HEK293 (cell line): ENCODE measurements around the gene PRDM15.

ENCODE experiments used
- YY2 ChIP-seq: fragments of 450-650 bp; formaldehyde crosslinking; IDR thresholded peaks from 2 replicates; pipeline ENCODE4 v1.5.1; 2016; ENCODE audit warnings: missing biosample characterization, missing genetic modification characterization
- ZBTB7A ChIP-seq: fragments of 450-650 bp; formaldehyde crosslinking; IDR thresholded peaks from 2 replicates; pipeline ENCODE4 v1.5.1; 2016; ENCODE audit warnings: low read depth, missing biosample characterization, missing genetic modification characterization
- ZNF248 ChIP-seq: fragments of 450-650 bp; formaldehyde crosslinking; IDR thresholded peaks from 2 replicates; pipeline ENCODE4 v1.5.1; 2017; ENCODE audit warnings: missing biosample characterization, missing genetic modification characterization
- TF ChIP-seq, protein P1 (sequence below): fragments of 450-650 bp; formaldehyde crosslinking; IDR thresholded peaks from 2 replicates; pipeline ENCODE4 v1.5.1; 2016; ENCODE audit warnings: missing biosample characterization, missing genetic modification characterization
- TF ChIP-seq, protein P2 (sequence below): fragments of 450-650 bp; formaldehyde crosslinking; IDR thresholded peaks from 2 replicates; pipeline ENCODE4 v1.5.1; 2016; ENCODE audit warnings: missing biosample characterization, missing genetic modification characterization

DNA sequence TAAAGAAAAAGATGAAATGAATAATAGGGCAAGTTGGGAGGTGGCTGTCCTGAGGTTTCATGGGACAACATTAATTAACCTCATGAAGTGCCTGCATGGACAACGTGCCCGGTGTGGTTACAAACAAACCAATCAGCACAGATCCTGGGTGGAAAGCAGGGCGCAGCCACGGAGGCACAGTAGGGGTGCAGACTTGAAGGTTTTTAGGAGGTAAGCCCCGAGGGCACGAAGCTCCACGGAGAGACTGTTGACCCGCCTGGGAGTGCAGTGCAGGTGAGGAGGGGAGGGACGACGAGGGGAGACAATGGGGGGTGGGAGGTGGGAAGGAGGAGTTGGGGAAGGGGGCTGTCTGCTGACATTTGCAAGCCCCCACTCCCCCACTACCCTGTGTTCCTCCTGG, 110.0 kb downstream of the PRDM15 start:
- TF ChIP-seq, protein P1, sequence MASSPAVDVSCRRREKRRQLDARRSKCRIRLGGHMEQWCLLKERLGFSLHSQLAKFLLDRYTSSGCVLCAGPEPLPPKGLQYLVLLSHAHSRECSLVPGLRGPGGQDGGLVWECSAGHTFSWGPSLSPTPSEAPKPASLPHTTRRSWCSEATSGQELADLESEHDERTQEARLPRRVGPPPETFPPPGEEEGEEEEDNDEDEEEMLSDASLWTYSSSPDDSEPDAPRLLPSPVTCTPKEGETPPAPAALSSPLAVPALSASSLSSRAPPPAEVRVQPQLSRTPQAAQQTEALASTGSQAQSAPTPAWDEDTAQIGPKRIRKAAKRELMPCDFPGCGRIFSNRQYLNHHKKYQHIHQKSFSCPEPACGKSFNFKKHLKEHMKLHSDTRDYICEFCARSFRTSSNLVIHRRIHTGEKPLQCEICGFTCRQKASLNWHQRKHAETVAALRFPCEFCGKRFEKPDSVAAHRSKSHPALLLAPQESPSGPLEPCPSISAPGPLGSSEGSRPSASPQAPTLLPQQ (tag by site-specific recombination), result no peak
- no peak for TF ChIP-seq YY2 (tag by site-specific recombination)
- TF ChIP-seq, protein P2, sequence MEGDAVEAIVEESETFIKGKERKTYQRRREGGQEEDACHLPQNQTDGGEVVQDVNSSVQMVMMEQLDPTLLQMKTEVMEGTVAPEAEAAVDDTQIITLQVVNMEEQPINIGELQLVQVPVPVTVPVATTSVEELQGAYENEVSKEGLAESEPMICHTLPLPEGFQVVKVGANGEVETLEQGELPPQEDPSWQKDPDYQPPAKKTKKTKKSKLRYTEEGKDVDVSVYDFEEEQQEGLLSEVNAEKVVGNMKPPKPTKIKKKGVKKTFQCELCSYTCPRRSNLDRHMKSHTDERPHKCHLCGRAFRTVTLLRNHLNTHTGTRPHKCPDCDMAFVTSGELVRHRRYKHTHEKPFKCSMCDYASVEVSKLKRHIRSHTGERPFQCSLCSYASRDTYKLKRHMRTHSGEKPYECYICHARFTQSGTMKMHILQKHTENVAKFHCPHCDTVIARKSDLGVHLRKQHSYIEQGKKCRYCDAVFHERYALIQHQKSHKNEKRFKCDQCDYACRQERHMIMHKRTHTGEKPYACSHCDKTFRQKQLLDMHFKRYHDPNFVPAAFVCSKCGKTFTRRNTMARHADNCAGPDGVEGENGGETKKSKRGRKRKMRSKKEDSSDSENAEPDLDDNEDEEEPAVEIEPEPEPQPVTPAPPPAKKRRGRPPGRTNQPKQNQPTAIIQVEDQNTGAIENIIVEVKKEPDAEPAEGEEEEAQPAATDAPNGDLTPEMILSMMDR (tag by site-specific recombination), result no peak
- no peak for TF ChIP-seq ZNF248 (tag by site-specific recombination)
- no peak for TF ChIP-seq ZBTB7A (tag by site-specific recombination)
